ENCODE data around the gene RAP1GAP2. TPM values are rescaled to one million over a fixed set of nuclear protein-coding genes. Genes with fewer than 3 reads are reported as not detected.

RAP1GAP2 gene
- total and polyA plus RNA-seq, 8 donors: 11.8 to 92.4 (median 31.0) TPM

GRCh38 chr17:2978116-2978515 is 181.9 kb downstream of the RAP1GAP2 start:
- Histone ChIP-seq H3K4me1 (peaks cover 0 to 21% (median 9%) of the 10 kb centered on the region in 4 donors), H3K27me3 (no peaks in the 10 kb centered on the region), H3K9me3 (no peaks in the 10 kb centered on the region), H3K4me3 (no peak overlapping the region), H3K36me3 (peaks cover 0 to 34% (median 24%) of the 10 kb centered on the region in 4 donors), H3K27ac (no peak overlapping the region)
- intact Hi-C loops (cut with DNase I; ENCODE audit: low total_unique reads): no loop called here
- no peak for DNase-seq
- TF ChIP-seq POLR2AphosphoS5 (IDR thresholded peaks at IDR 0.05): no peak
- TF ChIP-seq EP300 (IDR thresholded peaks at IDR 0.05): no peak
- TF ChIP-seq POLR2A (IDR thresholded peaks at IDR 0.05): no peak
- TF ChIP-seq CTCF (IDR thresholded peaks at IDR 0.05): no peak
- 84 to 96% (median 88%) methylated on average over 9 of the region's 9 CpGs for WGBS, 5 donors

- DNase-seq: no peak
- TF ChIP-seq CTCF (IDR thresholded peaks at IDR 0.05) (no peak), POLR2AphosphoS5 (IDR thresholded peaks at IDR 0.05) (no peak), EP300 (IDR thresholded peaks at IDR 0.05) (no peak), POLR2A (IDR thresholded peaks at IDR 0.05) (no peak)
- Histone ChIP-seq H3K27ac (no peak overlapping the region), H3K9me3 (no peaks in the 10 kb centered on the region), H3K36me3 (peaks cover 0 to 42% (median 26%) of the 10 kb centered on the region in 4 donors), H3K4me1 (peaks cover 0 to 26% (median 9%) of the 10 kb centered on the region in 4 donors), H3K4me3 (no peak overlapping the region), H3K27me3 (no peaks in the 10 kb centered on the region)
- 87 to 91% (median 89%) methylated on average over 2 of the region's 2 CpGs for WGBS, 5 donors
- intact Hi-C loops (cut with DNase I; ENCODE audit: low total_unique reads): no loop called here
Observed at GRCh38 chr17:2978991-2979390, 182.8 kb downstream of the RAP1GAP2 start.

GRCh38 chr17:2980211-2980903 is 184.1 kb downstream of the RAP1GAP2 start:
- peaks cover 0 to 21% (median 6%) of the 10 kb centered on the region in 4 donors for H3K4me1 ChIP-seq
- intact Hi-C loops (cut with DNase I; ENCODE audit: low total_unique reads): no loop called here
- WGBS, 5 donors: 95 to 98% (median 95%) methylated on average over 13 of the region's 13 CpGs
- H3K4me3 ChIP-seq: no peak overlapping the region
- peaks cover 0 to 56% (median 39%) of the 10 kb centered on the region in 4 donors for H3K36me3 ChIP-seq
- no peaks in the 10 kb centered on the region for H3K27me3 ChIP-seq
- no peaks in the 10 kb centered on the region for H3K9me3 ChIP-seq
- no peak for TF ChIP-seq CTCF (IDR thresholded peaks at IDR 0.05)
- TF ChIP-seq POLR2A (IDR thresholded peaks at IDR 0.05): no peak
- TF ChIP-seq EP300 (IDR thresholded peaks at IDR 0.05): no peak
- TF ChIP-seq POLR2AphosphoS5 (IDR thresholded peaks at IDR 0.05): no peak
- H3K27ac ChIP-seq: no peak overlapping the region
- DNase-seq: no peak

GRCh38 chr17:2980904-2981246 is 184.6 kb downstream of the RAP1GAP2 start:
- H3K27me3 ChIP-seq: no peaks in the 10 kb centered on the region
- peaks cover 0 to 21% (median 5%) of the 10 kb centered on the region in 4 donors for H3K4me1 ChIP-seq
- intact Hi-C loops (cut with DNase I; ENCODE audit: low total_unique reads): no loop called here
- 85 to 96% (median 87%) methylated on average over 8 of the region's 8 CpGs for WGBS, 5 donors
- H3K4me3 ChIP-seq: no peak overlapping the region
- no peaks in the 10 kb centered on the region for H3K9me3 ChIP-seq
- DNase-seq: no peak
- peaks cover 0 to 61% (median 43%) of the 10 kb centered on the region in 4 donors for H3K36me3 ChIP-seq
- peak overlapping the region in 1 of 5 donors; percentile 71 for H3K27ac ChIP-seq
- no peak for TF ChIP-seq POLR2A (IDR thresholded peaks at IDR 0.05)
- TF ChIP-seq POLR2AphosphoS5 (IDR thresholded peaks at IDR 0.05): no peak
- TF ChIP-seq CTCF (IDR thresholded peaks at IDR 0.05): no peak
- no peak for TF ChIP-seq EP300 (IDR thresholded peaks at IDR 0.05)
